ENCODE results near the gene CCS. TPM values are rescaled to one million over a fixed set of nuclear protein-coding genes. Genes with fewer than 3 reads are reported as not detected.

The CCS gene
- total RNA-seq, 1 experiment from 2014 or later: 47.2 TPM

DNA sequence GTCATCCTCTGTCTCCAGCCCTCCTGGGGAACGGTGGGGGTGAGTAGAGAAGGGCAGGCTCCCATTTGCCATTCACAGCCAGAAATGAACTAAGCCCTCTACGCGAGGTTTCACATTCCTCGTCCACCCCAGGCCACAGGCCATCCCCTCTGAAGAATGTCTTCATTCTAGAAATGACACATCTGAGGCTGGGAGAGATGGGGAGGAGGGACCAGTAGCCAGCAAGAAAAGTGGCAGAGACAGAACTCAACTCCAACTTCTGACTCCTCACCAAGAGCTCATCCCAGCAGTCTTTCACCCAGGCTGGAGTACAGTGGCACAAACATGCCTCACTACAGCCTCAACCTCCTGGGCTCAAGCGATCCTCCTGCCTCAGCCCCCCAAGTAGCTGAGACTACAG lies 28.0 kb upstream of the CCS start:
- ChIA-PET POLR2A (ENCODE audit: unreplicated experiment) (interaction anchor here (0.8 kb wide), 1 partner anchor 19 kb away, joined by 4 read pairs; the partner anchor contains the start of gene ZDHHC24), CTCF (no interaction called here)

DNA sequence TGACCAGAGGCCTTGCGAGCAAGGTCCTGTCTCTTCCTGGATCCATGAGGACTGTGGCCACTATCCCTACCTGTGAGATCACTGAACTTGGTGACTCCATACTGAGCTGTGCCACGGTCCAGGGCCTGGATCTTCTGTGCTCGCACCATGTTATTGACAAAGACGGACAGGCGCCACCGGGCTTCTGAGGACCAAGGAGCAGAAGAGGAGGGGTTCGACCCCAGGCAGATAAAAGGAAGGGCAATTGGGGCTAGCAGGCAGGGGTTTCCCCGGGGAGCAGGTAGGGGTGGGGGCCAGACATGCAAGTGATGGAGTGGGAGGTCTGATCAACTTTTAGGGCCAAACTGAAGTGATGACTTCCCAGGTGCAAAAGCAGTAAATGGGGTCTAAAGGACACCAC lies 26.8 kb upstream of the CCS start:
- Histone ChIP-seq H2AFZ (no peak overlapping the region), H3F3A (ENCODE audit: insufficient read depth, low read depth) (no peaks in the 10 kb centered on the region), H3K9me2 (ENCODE audit: insufficient read depth) (no peaks in the 10 kb centered on the region), H3K9me3 (ENCODE audit: insufficient read depth, low read depth) (no peaks in the 10 kb centered on the region), H3K27ac (no peak overlapping the region), H3K27me3 (ENCODE audit: insufficient read depth, low read depth) (peaks cover 15% of the 10 kb centered on the region; the same call in 1 of the 2 replicates), H3K4me3 (no peak overlapping the region), H3K4me2 (no peak overlapping the region), H3K36me3 (ENCODE audit: low read depth) (no peaks in the 10 kb centered on the region), H3K4me1 (replicated peaks; ENCODE audit: insufficient read depth) (peaks cover 5% of the 10 kb centered on the region; the same call in 1 of the 2 replicates), H3K79me2 (ENCODE audit: low read depth) (no peaks in the 10 kb centered on the region), H4K20me1 (ENCODE audit: insufficient read depth) (no peaks in the 10 kb centered on the region)
- no peak for TF ChIP-seq EZH2 (IDR thresholded peaks at IDR 0.05; ENCODE audit: low read depth)
- TF ChIP-seq, protein P1, sequence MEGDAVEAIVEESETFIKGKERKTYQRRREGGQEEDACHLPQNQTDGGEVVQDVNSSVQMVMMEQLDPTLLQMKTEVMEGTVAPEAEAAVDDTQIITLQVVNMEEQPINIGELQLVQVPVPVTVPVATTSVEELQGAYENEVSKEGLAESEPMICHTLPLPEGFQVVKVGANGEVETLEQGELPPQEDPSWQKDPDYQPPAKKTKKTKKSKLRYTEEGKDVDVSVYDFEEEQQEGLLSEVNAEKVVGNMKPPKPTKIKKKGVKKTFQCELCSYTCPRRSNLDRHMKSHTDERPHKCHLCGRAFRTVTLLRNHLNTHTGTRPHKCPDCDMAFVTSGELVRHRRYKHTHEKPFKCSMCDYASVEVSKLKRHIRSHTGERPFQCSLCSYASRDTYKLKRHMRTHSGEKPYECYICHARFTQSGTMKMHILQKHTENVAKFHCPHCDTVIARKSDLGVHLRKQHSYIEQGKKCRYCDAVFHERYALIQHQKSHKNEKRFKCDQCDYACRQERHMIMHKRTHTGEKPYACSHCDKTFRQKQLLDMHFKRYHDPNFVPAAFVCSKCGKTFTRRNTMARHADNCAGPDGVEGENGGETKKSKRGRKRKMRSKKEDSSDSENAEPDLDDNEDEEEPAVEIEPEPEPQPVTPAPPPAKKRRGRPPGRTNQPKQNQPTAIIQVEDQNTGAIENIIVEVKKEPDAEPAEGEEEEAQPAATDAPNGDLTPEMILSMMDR (conservative IDR thresholded peaks at IDR 0.05): no peak
- no TSS peak for BruUV-seq (replicated peaks)
- no peak for DNase-seq
- POLR2A ChIA-PET (ENCODE audit: unreplicated experiment): interaction anchor here (0.7 kb wide), 1 partner anchor 11 kb away, joined by 9 read pairs; no protein-coding TSS in a partner anchor
- intact Hi-C loops (cut with micrococcal nuclease; ENCODE audit: unreplicated experiment): no loop called here
- CTCF ChIA-PET: no interaction called here

More for the DNA sequence above, 28.0 kb upstream of the CCS start:
- TF ChIP-seq EZH2 (IDR thresholded peaks at IDR 0.05; ENCODE audit: low read depth): no peak
- TF ChIP-seq, protein P1 (conservative IDR thresholded peaks at IDR 0.05): no peak
- no peak for DNase-seq
- no peaks in the 10 kb centered on the region for H4K20me1 ChIP-seq (ENCODE audit: insufficient read depth)
- BruUV-seq (replicated peaks): no TSS peak
- H3K79me2 ChIP-seq (ENCODE audit: low read depth): no peaks in the 10 kb centered on the region
- H3K27ac ChIP-seq: no peak overlapping the region
- H3K27me3 ChIP-seq (ENCODE audit: insufficient read depth, low read depth): peaks cover 15% of the 10 kb centered on the region; the same call in 1 of the 2 replicates
- H3K36me3 ChIP-seq (ENCODE audit: low read depth): no peaks in the 10 kb centered on the region
- H3K9me2 ChIP-seq (ENCODE audit: insufficient read depth): no peaks in the 10 kb centered on the region
- intact Hi-C loops (cut with micrococcal nuclease; ENCODE audit: unreplicated experiment): no loop called here
- H3K4me2 ChIP-seq: no peak overlapping the region
- no peak overlapping the region for H2AFZ ChIP-seq
- H3K4me1 ChIP-seq (replicated peaks; ENCODE audit: insufficient read depth): peaks cover 5% of the 10 kb centered on the region; the same call in 1 of the 2 replicates
- no peak overlapping the region for H3K4me3 ChIP-seq
- no peaks in the 10 kb centered on the region for H3K9me3 ChIP-seq (ENCODE audit: insufficient read depth, low read depth)
- H3F3A ChIP-seq (ENCODE audit: insufficient read depth, low read depth): no peaks in the 10 kb centered on the region

DNA sequence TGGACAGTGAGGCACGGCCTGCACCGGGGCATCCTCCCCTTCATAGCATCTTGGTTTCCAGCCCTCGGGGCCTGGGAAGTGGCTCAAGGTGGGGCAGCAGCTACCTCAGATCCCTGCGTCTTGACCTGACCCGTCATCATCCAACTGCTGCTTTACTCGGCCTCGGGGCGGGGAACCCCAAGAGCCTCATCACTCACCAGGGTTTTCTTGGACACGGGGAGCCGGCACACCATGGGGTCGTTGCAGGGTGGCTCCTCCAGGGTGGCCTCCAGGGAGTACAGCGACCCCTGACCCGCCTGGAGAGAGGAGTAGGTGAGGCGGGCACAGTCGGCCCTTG lies 25.2 kb upstream of the CCS start:
- Histone ChIP-seq H2AFZ (peak overlapping the region; percentile 64; the same call in 1 of the 2 replicates), H4K20me1 (ENCODE audit: insufficient read depth) (no peaks in the 10 kb centered on the region), H3K4me3 (peak overlapping the region; percentile 56; the same call in 1 of the 2 replicates), H3F3A (ENCODE audit: insufficient read depth, low read depth) (no peaks in the 10 kb centered on the region), H3K9me2 (ENCODE audit: insufficient read depth) (no peaks in the 10 kb centered on the region), H3K9me3 (ENCODE audit: insufficient read depth, low read depth) (no peaks in the 10 kb centered on the region), H3K36me3 (ENCODE audit: low read depth) (no peaks in the 10 kb centered on the region), H3K4me1 (replicated peaks; ENCODE audit: insufficient read depth) (peaks cover 5% of the 10 kb centered on the region; the same call in 1 of the 2 replicates), H3K4me2 (peak overlapping the region; percentile 66), H3K27ac (no peak overlapping the region), H3K27me3 (ENCODE audit: insufficient read depth, low read depth) (peaks cover 16% of the 10 kb centered on the region), H3K79me2 (ENCODE audit: low read depth) (no peaks in the 10 kb centered on the region)
- TF ChIP-seq, protein P1 (conservative IDR thresholded peaks at IDR 0.05): no peak
- no peak for TF ChIP-seq EZH2 (IDR thresholded peaks at IDR 0.05; ENCODE audit: low read depth)
- DNase-seq: no peak
- TSS peak; percentile 21 for BruUV-seq (replicated peaks)
- intact Hi-C loops (cut with micrococcal nuclease; ENCODE audit: unreplicated experiment): loop anchor here (2.0 kb wide), 1 partner anchor 21 kb away; the partner anchor contains the start of genes ACTN3 and ZDHHC24
- POLR2A ChIA-PET (ENCODE audit: unreplicated experiment): no interaction called here
- CTCF ChIA-PET: no interaction called here
